Duodenal mucosa (tissue), 2 donors: ENCODE results near the gene SPSB3.

Source experiments
- H3K27ac ChIP-seq: one replicate; pipeline ENCODE4 v1.7.0; 2013; ENCODE audit warnings: low read depth, low read length
- H3K27me3 ChIP-seq, 2 donors: one replicate each; pipeline ENCODE4 v1.7.0; 2013; ENCODE audit warnings: low read length in 2 of 2, control low read depth in 1 of 2; ENCODE audit not compliant: insufficient read depth in 2 of 2, control insufficient read depth in 1 of 2
- H3K36me3 ChIP-seq, 2 donors: one replicate each; pipeline ENCODE4 v1.7.0; 2013; ENCODE audit warnings: low read length in 2 of 2, control low read depth in 1 of 2; ENCODE audit not compliant: insufficient read depth in 2 of 2, control insufficient read depth in 1 of 2
- H3K4me1 ChIP-seq, 2 donors: one replicate each; pipeline ENCODE4 v1.7.0; 2013; ENCODE audit warnings: low read length in 2 of 2, control low read depth in 1 of 2; ENCODE audit not compliant: insufficient read depth in 2 of 2, control insufficient read depth in 1 of 2
- H3K4me3 ChIP-seq, 2 donors: one replicate each; pipeline ENCODE4 v1.7.0; 2013; ENCODE audit warnings: low read length in 2 of 2, low read depth in 1 of 2
- H3K9ac ChIP-seq, 2 donors: one replicate each; pipeline ENCODE4 v1.7.0; 2013; ENCODE audit warnings: low read length in 2 of 2, low read depth in 1 of 2
- H3K9me3 ChIP-seq, 2 donors: one replicate each; pipeline ENCODE4 v1.7.0; 2013; ENCODE audit warnings: low read length in 2 of 2, control low read depth in 1 of 2; ENCODE audit not compliant: control insufficient read depth in 1 of 2

Gene SPSB3

GRCh38 chr16:1752853-1753252, 29.5 kb downstream of the SPSB3 start:
- H3K4me3 ChIP-seq: no peak overlapping the region
- peaks cover 6 to 10% of the 10 kb centered on the region in 2 donors for H3K4me1 ChIP-seq
- H3K9ac ChIP-seq: no peak overlapping the region
- peaks cover 17 to 54% of the 10 kb centered on the region in 2 donors for H3K36me3 ChIP-seq
- H3K27ac ChIP-seq: no peak overlapping the region
- no peaks in the 10 kb centered on the region for H3K27me3 ChIP-seq
- H3K9me3 ChIP-seq: no peaks in the 10 kb centered on the region

DNA sequence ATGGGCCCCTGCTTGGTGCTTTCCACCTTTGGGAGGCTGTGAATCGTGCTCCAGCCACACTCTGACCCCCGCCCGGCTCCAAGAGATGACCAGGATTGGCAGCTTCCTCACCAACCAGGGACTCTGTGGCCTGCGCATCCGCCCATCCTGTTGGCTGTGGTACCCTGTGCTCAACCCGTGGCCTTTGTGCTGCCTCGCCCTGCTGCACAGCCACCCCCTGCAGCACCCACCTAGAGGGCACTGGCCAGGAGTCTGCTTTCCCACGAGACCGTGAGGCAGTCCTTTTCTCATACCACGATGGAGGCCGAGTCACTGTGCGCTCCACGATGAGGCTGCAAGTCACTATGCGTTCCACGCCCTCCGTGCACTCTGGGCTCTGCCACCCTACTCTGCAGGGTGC, 30.4 kb downstream of the SPSB3 start:
- H3K27me3 ChIP-seq: no peaks in the 10 kb centered on the region
- H3K9me3 ChIP-seq: no peaks in the 10 kb centered on the region
- H3K4me1 ChIP-seq: peaks cover 0 to 4% of the 10 kb centered on the region in 2 donors
- H3K36me3 ChIP-seq: peaks cover 20 to 63% of the 10 kb centered on the region in 2 donors
- no peak overlapping the region for H3K9ac ChIP-seq
- H3K27ac ChIP-seq: no peak overlapping the region
- no peak overlapping the region for H3K4me3 ChIP-seq

DNA sequence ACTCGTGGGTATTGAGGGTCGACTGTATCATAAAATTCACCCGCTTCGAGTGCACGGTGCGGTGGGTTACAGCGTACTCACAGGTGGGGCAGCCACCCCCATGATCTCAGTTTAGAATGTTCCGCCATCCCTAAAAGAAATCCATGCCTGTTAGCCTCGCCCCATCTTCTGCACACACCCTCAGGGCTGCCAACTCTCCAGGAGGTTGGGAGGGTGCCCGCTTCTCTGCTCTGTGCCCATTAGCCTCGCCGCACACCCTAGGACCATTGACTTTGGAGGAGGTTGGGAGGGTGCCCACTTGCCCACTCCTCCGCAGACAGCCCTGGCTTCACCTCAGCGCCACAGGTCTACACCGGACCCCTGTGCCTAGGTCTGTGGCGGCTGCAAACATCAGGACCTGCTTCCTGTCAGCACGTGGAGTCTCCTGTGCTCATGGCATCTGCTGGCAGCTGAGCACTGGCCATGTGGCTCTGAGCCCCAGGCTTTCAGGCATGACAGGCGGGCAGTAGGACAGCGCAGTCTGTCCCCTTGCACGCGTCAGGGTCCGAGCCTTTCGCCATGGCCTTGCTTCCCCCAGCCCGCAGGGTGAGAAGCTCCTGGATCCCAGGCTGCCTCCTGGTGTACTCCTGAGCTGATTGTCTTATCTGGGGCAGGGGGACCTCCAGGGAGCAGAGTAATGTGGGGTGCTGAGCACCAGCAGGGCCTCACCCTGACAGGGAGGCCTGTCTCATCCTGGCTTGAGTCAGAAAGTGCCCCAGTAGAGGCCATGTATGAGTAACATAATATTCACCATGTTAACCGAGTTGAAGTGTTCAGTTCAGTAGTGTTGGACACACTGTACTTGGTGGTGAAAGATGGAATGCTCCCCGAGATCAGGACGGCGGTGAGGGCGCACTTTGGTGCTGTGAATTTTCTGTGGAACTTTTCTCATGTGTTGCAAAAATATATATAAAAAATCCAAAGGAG, 32.9 kb downstream of the SPSB3 start:
- Histone ChIP-seq H3K9ac (no peak overlapping the region), H3K27me3 (no peaks in the 10 kb centered on the region), H3K9me3 (no peaks in the 10 kb centered on the region), H3K27ac (no peak overlapping the region), H3K4me3 (no peak overlapping the region), H3K36me3 (peaks cover 17 to 68% of the 10 kb centered on the region in 2 donors), H3K4me1 (no peaks in the 10 kb centered on the region)

DNA sequence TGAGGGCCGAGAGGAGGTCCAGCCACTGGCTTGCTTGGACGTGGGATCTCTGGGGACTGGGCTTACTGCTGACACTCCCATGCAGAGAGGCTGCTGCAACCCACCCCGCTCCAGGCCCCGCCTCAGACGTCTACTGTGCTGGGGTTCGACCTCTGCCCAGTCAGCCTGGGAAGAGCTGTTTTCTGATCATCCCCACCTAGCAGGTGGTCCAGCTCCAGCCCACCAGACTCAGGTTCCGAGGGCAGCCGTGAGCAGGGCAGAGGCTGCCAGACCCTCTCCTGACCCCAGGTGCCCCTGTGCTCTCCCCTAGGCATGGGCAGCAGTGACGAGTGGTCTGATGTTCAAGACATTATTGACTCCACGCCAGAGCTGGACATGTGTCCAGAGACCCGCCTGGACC, 34.4 kb downstream of the SPSB3 start:
- no peaks in the 10 kb centered on the region for H3K27me3 ChIP-seq
- no peaks in the 10 kb centered on the region for H3K9me3 ChIP-seq
- peaks cover 17 to 75% of the 10 kb centered on the region in 2 donors for H3K36me3 ChIP-seq
- H3K27ac ChIP-seq: no peak overlapping the region
- no peak overlapping the region for H3K9ac ChIP-seq
- no peak overlapping the region for H3K4me3 ChIP-seq
- H3K4me1 ChIP-seq: no peaks in the 10 kb centered on the region

DNA sequence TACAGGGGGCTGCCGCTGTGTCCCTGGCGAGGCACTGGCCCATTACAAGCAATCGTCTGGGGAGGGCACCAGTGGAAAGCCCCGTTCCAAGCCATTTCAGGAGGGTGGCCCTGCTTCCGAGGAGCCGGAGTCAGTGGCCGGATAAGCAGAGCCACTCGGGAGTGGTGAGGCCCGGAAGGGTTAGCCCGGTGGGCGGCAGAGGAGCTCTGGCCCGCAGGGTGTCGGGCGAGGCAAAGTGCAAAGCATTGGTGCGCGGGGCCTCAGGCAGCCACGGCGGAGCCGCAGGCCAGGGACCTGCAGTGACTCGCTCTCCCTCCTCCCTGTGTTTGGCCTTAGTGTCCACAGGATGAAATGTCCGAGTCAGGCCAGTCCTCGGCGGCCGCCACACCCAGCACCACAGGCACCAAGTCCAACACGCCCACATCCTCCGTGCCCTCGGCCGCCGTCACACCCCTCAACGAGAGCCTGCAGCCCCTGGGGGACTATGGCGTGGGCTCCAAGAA, 35.6 kb downstream of the SPSB3 start:
- Histone ChIP-seq H3K9me3 (no peaks in the 10 kb centered on the region), H3K27ac (no peak overlapping the region), H3K36me3 (peaks cover 18 to 64% of the 10 kb centered on the region in 2 donors), H3K27me3 (no peaks in the 10 kb centered on the region), H3K4me3 (no peak overlapping the region), H3K4me1 (no peaks in the 10 kb centered on the region), H3K9ac (no peak overlapping the region)

GRCh38 chr16:1745900-1746692, 36.3 kb downstream of the SPSB3 start:
- Histone ChIP-seq H3K27ac (no peak overlapping the region), H3K9me3 (no peaks in the 10 kb centered on the region), H3K4me3 (no peak overlapping the region), H3K27me3 (no peaks in the 10 kb centered on the region), H3K36me3 (peaks cover 13 to 58% of the 10 kb centered on the region in 2 donors), H3K4me1 (no peaks in the 10 kb centered on the region), H3K9ac (no peak overlapping the region)

GRCh38 chr16:1745181-1745899, 37.0 kb downstream of the SPSB3 start:
- H3K9me3 ChIP-seq: no peaks in the 10 kb centered on the region
- peaks cover 20 to 59% of the 10 kb centered on the region in 2 donors for H3K36me3 ChIP-seq
- H3K27ac ChIP-seq: no peak overlapping the region
- H3K9ac ChIP-seq: no peak overlapping the region
- H3K4me1 ChIP-seq: no peaks in the 10 kb centered on the region
- H3K27me3 ChIP-seq: no peaks in the 10 kb centered on the region
- no peak overlapping the region for H3K4me3 ChIP-seq

DNA sequence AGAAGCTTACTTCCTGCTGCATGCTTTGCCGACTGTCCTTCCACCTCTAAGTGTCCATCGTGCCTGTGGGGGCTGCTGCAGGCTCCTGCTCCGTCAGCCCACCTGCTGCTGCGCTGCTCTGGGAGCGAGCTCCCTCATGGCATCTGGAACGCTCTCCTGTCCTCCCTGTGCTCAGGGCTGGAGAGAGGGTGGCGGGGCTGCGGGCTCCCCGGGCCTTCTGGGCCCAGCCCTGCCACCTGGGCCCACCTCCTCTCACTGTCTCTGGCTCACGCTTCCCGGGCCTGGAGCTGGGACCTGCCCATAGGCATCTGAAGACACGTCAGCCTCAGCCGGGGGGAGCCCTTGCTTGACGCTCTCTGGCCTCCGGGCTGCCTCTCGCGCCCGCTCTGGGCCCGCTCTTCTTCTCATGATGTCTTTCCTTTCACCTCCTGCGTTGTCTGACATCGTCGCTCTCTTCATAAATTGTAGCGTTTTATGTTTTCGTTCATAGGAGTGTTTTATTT, 38.0 kb downstream of the SPSB3 start:
- H3K4me3 ChIP-seq: no peak overlapping the region
- H3K27ac ChIP-seq: no peak overlapping the region
- peaks cover 20 to 57% of the 10 kb centered on the region in 2 donors for H3K36me3 ChIP-seq
- peaks cover 0 to under 1% of the 10 kb centered on the region in 2 donors for H3K9me3 ChIP-seq
- no peak overlapping the region for H3K9ac ChIP-seq
- no peaks in the 10 kb centered on the region for H3K27me3 ChIP-seq
- no peaks in the 10 kb centered on the region for H3K4me1 ChIP-seq

DNA sequence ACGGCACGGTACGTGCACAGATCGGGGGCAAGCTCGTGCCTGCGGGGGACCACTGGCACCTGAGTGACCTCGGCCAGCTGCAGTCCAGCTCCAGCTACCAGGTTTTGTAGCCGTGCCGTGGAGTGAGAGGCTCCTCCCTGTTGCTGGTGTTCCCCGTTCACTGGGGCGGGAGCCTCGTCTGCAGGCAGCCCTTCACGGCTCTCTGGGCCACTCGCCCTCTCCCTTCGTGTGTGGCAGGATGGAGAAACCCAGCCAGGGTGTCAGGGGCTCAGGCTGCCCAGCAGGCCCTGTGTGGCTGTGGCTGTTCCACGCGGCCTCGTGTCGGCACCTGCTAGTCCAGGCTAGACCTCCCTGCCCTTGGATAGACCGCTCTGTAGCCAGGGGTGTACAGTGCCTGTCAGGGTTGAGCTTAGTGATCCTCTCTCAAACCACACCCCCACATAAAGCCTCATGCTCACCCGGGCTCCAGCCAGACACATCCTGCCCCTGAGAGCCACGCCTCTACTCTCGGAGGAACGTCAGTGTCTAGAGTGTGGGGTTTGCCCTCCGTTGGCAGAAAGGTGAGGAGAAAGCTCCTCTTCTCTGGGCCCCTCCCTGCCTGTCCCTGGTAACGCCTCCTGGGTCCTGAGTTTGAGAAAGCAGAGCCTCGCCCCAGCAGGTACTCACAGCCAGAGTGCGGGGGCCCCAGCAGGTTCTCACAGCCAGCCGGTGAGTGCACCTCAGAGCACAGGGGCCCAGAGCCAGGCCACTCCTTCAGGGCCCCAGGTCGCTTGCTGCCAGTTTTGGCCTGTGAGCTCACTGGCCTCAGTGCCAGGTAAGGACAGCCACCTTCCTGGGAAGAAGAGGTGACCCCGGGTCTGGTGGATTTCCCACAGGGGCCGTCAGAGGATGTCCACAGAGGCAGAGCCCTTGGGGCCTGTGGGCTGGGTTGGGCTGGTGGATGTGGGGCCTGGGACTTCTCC, 38.7 kb downstream of the SPSB3 start:
- H3K9me3 ChIP-seq: peaks cover under 1 to 6% of the 10 kb centered on the region in 2 donors
- H3K27me3 ChIP-seq: no peaks in the 10 kb centered on the region
- no peak overlapping the region for H3K4me3 ChIP-seq
- H3K9ac ChIP-seq: no peak overlapping the region
- H3K4me1 ChIP-seq: no peaks in the 10 kb centered on the region
- no peak overlapping the region for H3K27ac ChIP-seq
- peaks cover 16 to 50% of the 10 kb centered on the region in 2 donors for H3K36me3 ChIP-seq
